Measurements from ENCODE around the gene WWOX.

GRCh38 chr16:78507576-78507975 lies 408.1 kb downstream of the WWOX start:
- no peak for TF ChIP-seq SUZ12 (IDR thresholded peaks at IDR 0.05; ENCODE audit: extremely low read depth, insufficient read depth, insufficient read length)
- no peak for TF ChIP-seq ZNF274 (IDR thresholded peaks at IDR 0.05; ENCODE audit: low read depth, low read length)
- TF ChIP-seq YY1 (IDR thresholded peaks at IDR 0.05; ENCODE audit: insufficient read depth, insufficient read length), result no peak

Measured in NT2/D1 (cell line).